ENCODE results near the gene CDK15.

- TF ChIP-seq, protein P1, sequence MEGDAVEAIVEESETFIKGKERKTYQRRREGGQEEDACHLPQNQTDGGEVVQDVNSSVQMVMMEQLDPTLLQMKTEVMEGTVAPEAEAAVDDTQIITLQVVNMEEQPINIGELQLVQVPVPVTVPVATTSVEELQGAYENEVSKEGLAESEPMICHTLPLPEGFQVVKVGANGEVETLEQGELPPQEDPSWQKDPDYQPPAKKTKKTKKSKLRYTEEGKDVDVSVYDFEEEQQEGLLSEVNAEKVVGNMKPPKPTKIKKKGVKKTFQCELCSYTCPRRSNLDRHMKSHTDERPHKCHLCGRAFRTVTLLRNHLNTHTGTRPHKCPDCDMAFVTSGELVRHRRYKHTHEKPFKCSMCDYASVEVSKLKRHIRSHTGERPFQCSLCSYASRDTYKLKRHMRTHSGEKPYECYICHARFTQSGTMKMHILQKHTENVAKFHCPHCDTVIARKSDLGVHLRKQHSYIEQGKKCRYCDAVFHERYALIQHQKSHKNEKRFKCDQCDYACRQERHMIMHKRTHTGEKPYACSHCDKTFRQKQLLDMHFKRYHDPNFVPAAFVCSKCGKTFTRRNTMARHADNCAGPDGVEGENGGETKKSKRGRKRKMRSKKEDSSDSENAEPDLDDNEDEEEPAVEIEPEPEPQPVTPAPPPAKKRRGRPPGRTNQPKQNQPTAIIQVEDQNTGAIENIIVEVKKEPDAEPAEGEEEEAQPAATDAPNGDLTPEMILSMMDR (IDR thresholded peaks at IDR 0.05): no peak
- TF ChIP-seq POLR2AphosphoS5 (IDR thresholded peaks at IDR 0.05) (no peak), POLR2A (IDR thresholded peaks at IDR 0.05; ENCODE audit: low read depth) (no peak), EP300 (IDR thresholded peaks at IDR 0.05) (no peak)
Observed at GRCh38 chr2:201906777-201907562, 100.6 kb downstream of the CDK15 start.
